ENCODE measurements around the gene GORASP1.

- no peak for TF ChIP-seq RFX5 (IDR thresholded peaks at IDR 0.05; ENCODE audit: borderline replicate concordance, low read depth, low read length)
- TF ChIP-seq RAD21 (IDR thresholded peaks at IDR 0.05 in 1 of 2, conservative IDR thresholded peaks at IDR 0.05 in 1 of 2; ENCODE audit: low read depth in 2 of 2, low read length in 2 of 2): no peak
- no peak for TF ChIP-seq BRCA1 (IDR thresholded peaks at IDR 0.05; ENCODE audit: low read depth, low read length)
- TF ChIP-seq SIN3A (conservative IDR thresholded peaks at IDR 0.05 in 1 of 2, IDR thresholded peaks at IDR 0.05 in 1 of 2; ENCODE audit: low read depth in 1 of 2, low read length in 2 of 2): no peak
- TF ChIP-seq CTCF (IDR thresholded peaks at IDR 0.05; ENCODE audit: control extremely low read depth in 1 of 3, insufficient read depth in 1 of 3, low read depth in 1 of 3, low read length in 3 of 3): no peak
- TF ChIP-seq HDAC2 (IDR thresholded peaks at IDR 0.05; ENCODE audit: borderline replicate concordance in 1 of 2, low read depth in 2 of 2, low read length in 2 of 2): no peak
- TF ChIP-seq MAX (IDR thresholded peaks at IDR 0.05): no peak
- no peak for TF ChIP-seq RNF2 (IDR thresholded peaks at IDR 0.05; ENCODE audit: borderline replicate concordance, low read depth, low read length, missing control alignments, poor library complexity, severe bottlenecking)
- no peak for TF ChIP-seq TEAD4 (IDR thresholded peaks at IDR 0.05; ENCODE audit: low read depth, low read length)
- TF ChIP-seq USF2 (IDR thresholded peaks at IDR 0.05; ENCODE audit: low read length): no peak
- no peak for TF ChIP-seq POLR2A (IDR thresholded peaks at IDR 0.05; ENCODE audit: control extremely low read depth in 1 of 2, low read depth in 2 of 2, low read length in 2 of 2)
These were observed 30.8 kb upstream of the GORASP1 start for GRCh38 chr3:39137991-39138803.

Data from H1 (cell line).